ENCODE data around the gene CFAP46.

The CFAP46 gene

GRCh38 chr10:132858121-132859081, 84.0 kb downstream of the CFAP46 start:
- H3K36me3 Mint-ChIP-seq: no peaks in the 10 kb centered on the region
- H3K27me3 Mint-ChIP-seq: peaks cover 7% of the 10 kb centered on the region
- peaks cover 10% of the 10 kb centered on the region for H3K9me3 Mint-ChIP-seq
- peaks cover 3% of the 10 kb centered on the region for H3K4me1 Mint-ChIP-seq
- no peak overlapping the region for H3K4me3 Mint-ChIP-seq
- no peak overlapping the region for H3K27ac Mint-ChIP-seq

- H3K36me3 Mint-ChIP-seq: no peaks in the 10 kb centered on the region
- H3K4me3 Mint-ChIP-seq: no peak overlapping the region
- peak overlapping the region; percentile 2 for H3K27ac Mint-ChIP-seq
- no peaks in the 10 kb centered on the region for H3K4me1 Mint-ChIP-seq
- H3K9me3 Mint-ChIP-seq: peaks cover 10% of the 10 kb centered on the region
- peaks cover 10% of the 10 kb centered on the region for H3K27me3 Mint-ChIP-seq
Observed at GRCh38 chr10:132856869-132857524, 85.4 kb downstream of the CFAP46 start.

- H3K4me3 Mint-ChIP-seq: no peak overlapping the region
- H3K9me3 Mint-ChIP-seq: peaks cover 10% of the 10 kb centered on the region
- H3K27me3 Mint-ChIP-seq: peaks cover 10% of the 10 kb centered on the region
- no peak overlapping the region for H3K27ac Mint-ChIP-seq
- no peaks in the 10 kb centered on the region for H3K4me1 Mint-ChIP-seq
- H3K36me3 Mint-ChIP-seq: no peaks in the 10 kb centered on the region
Observed at GRCh38 chr10:132855889-132856288, 86.5 kb downstream of the CFAP46 start.

GRCh38 chr10:132851451-132851850, 90.9 kb downstream of the CFAP46 start:
- Mint-ChIP-seq H3K4me3 (no peak overlapping the region), H3K27me3 (peaks cover 7% of the 10 kb centered on the region), H3K27ac (no peak overlapping the region), H3K36me3 (no peaks in the 10 kb centered on the region), H3K4me1 (peaks cover 7% of the 10 kb centered on the region), H3K9me3 (peaks cover 7% of the 10 kb centered on the region)

GRCh38 chr10:132850896-132851295, 91.5 kb downstream of the CFAP46 start:
- H3K27me3 Mint-ChIP-seq: peaks cover 6% of the 10 kb centered on the region
- peaks cover 1% of the 10 kb centered on the region for H3K9me3 Mint-ChIP-seq
- H3K36me3 Mint-ChIP-seq: no peaks in the 10 kb centered on the region
- H3K4me3 Mint-ChIP-seq: no peak overlapping the region
- H3K4me1 Mint-ChIP-seq: peaks cover 7% of the 10 kb centered on the region
- H3K27ac Mint-ChIP-seq: no peak overlapping the region

- H3K27me3 Mint-ChIP-seq: peaks cover 3% of the 10 kb centered on the region
- H3K9me3 Mint-ChIP-seq: no peaks in the 10 kb centered on the region
- no peaks in the 10 kb centered on the region for H3K36me3 Mint-ChIP-seq
- H3K4me3 Mint-ChIP-seq: no peak overlapping the region
- peaks cover 7% of the 10 kb centered on the region for H3K4me1 Mint-ChIP-seq
- no peak overlapping the region for H3K27ac Mint-ChIP-seq
Observed at GRCh38 chr10:132850246-132850645, 92.1 kb downstream of the CFAP46 start.

- peaks cover 7% of the 10 kb centered on the region for H3K4me1 Mint-ChIP-seq
Observed at GRCh38 chr10:132849546-132850031, 92.8 kb downstream of the CFAP46 start.

GRCh38 chr10:132848951-132849545, 93.3 kb downstream of the CFAP46 start:
- H3K4me1 Mint-ChIP-seq: peaks cover 7% of the 10 kb centered on the region
- H3K9me3 Mint-ChIP-seq: no peaks in the 10 kb centered on the region
- no peaks in the 10 kb centered on the region for H3K36me3 Mint-ChIP-seq
- peak overlapping the region; percentile 39 for H3K4me3 Mint-ChIP-seq
- no peak overlapping the region for H3K27ac Mint-ChIP-seq
- peaks cover 3% of the 10 kb centered on the region for H3K27me3 Mint-ChIP-seq

More at GRCh38 chr10:132849546-132850031, 92.8 kb downstream of the CFAP46 start:
- H3K36me3 Mint-ChIP-seq: no peaks in the 10 kb centered on the region
- H3K27ac Mint-ChIP-seq: no peak overlapping the region
- no peak overlapping the region for H3K4me3 Mint-ChIP-seq
- no peaks in the 10 kb centered on the region for H3K9me3 Mint-ChIP-seq
- peaks cover 3% of the 10 kb centered on the region for H3K27me3 Mint-ChIP-seq

- no peaks in the 10 kb centered on the region for H3K36me3 Mint-ChIP-seq
- no peak overlapping the region for H3K27ac Mint-ChIP-seq
- H3K9me3 Mint-ChIP-seq: no peaks in the 10 kb centered on the region
- H3K4me3 Mint-ChIP-seq: peak overlapping the region; percentile 77
- H3K27me3 Mint-ChIP-seq: peaks cover 3% of the 10 kb centered on the region
- H3K4me1 Mint-ChIP-seq: peaks cover 7% of the 10 kb centered on the region
Observed at GRCh38 chr10:132848291-132848701, 94.1 kb downstream of the CFAP46 start.

GRCh38 chr10:132847856-132848255, 94.5 kb downstream of the CFAP46 start:
- Mint-ChIP-seq H3K36me3 (no peaks in the 10 kb centered on the region), H3K4me3 (peak overlapping the region; percentile 77)

GRCh38 chr10:132847416-132847777, 95.0 kb downstream of the CFAP46 start:
- Mint-ChIP-seq H3K4me1 (peaks cover 7% of the 10 kb centered on the region), H3K27me3 (peaks cover 2% of the 10 kb centered on the region), H3K4me3 (peak overlapping the region; percentile 77), H3K9me3 (peaks cover 2% of the 10 kb centered on the region), H3K36me3 (peaks cover under 1% of the 10 kb centered on the region), H3K27ac (no peak overlapping the region)

More at GRCh38 chr10:132847856-132848255, 94.5 kb downstream of the CFAP46 start:
- Mint-ChIP-seq H3K27me3 (peaks cover 3% of the 10 kb centered on the region), H3K27ac (no peak overlapping the region), H3K9me3 (no peaks in the 10 kb centered on the region), H3K4me1 (peaks cover 7% of the 10 kb centered on the region)

GRCh38 chr10:132846631-132847415, 95.5 kb downstream of the CFAP46 start:
- peaks cover 7% of the 10 kb centered on the region for H3K9me3 Mint-ChIP-seq
- no peak overlapping the region for H3K4me3 Mint-ChIP-seq
- no peak overlapping the region for H3K27ac Mint-ChIP-seq
- peaks cover 6% of the 10 kb centered on the region for H3K27me3 Mint-ChIP-seq
- H3K36me3 Mint-ChIP-seq: peaks cover 6% of the 10 kb centered on the region
- H3K4me1 Mint-ChIP-seq: peaks cover 7% of the 10 kb centered on the region

GRCh38 chr10:132845780-132846595, 96.4 kb downstream of the CFAP46 start:
- H3K36me3 Mint-ChIP-seq: peaks cover 7% of the 10 kb centered on the region
- peaks cover 7% of the 10 kb centered on the region for H3K4me1 Mint-ChIP-seq
- peaks cover 7% of the 10 kb centered on the region for H3K27me3 Mint-ChIP-seq
- peaks cover 8% of the 10 kb centered on the region for H3K9me3 Mint-ChIP-seq
- H3K4me3 Mint-ChIP-seq: no peak overlapping the region
- no peak overlapping the region for H3K27ac Mint-ChIP-seq

GRCh38 chr10:132845041-132845551, 97.3 kb downstream of the CFAP46 start:
- Mint-ChIP-seq H3K4me3 (no peak overlapping the region), H3K9me3 (peaks cover 8% of the 10 kb centered on the region), H3K27me3 (peaks cover 7% of the 10 kb centered on the region), H3K27ac (no peak overlapping the region), H3K4me1 (peaks cover 7% of the 10 kb centered on the region), H3K36me3 (peaks cover 7% of the 10 kb centered on the region)

Measured in activated naive CD4-positive, alpha-beta T cell treated with anti-CD3 and anti-CD28 coated beads, Interleukin-2, amount 50 U/mL, for 24 hours (primary cell).